Uterus (tissue), 4 donors: ENCODE measurements around the gene INSRR. TPM values are rescaled to one million over a fixed set of nuclear protein-coding genes. Genes with fewer than 3 reads are reported as not detected.

Experiments
- DNase-seq, 2 donors: peaks; one replicate each; pipeline ENCODE4 v3.0.0-alpha.2; 2019 to 2020
- H3K27ac ChIP-seq, 2 donors: fragments of 200-600 bp; sonication (generic); 1 replicate in 1 of 2; 2 replicates in 1 of 2; pipeline ENCODE4 v1.5.1; 2016 to 2018
- H3K27me3 ChIP-seq, 2 donors: fragments of 200-600 bp; sonication (generic); one replicate each; pipeline ENCODE4 v1.5.1; 2018 to 2019; ENCODE audit warnings: control low read depth in 1 of 2
- H3K36me3 ChIP-seq, 2 donors: fragments of 200-600 bp; sonication (generic); one replicate each; pipeline ENCODE4 v1.5.1; 2019; ENCODE audit warnings: control low read depth in 1 of 2
- H3K4me1 ChIP-seq, 2 donors: fragments of 200-600 bp; sonication (generic); one replicate each; pipeline ENCODE4 v1.5.1; 2018 to 2019; ENCODE audit warnings: control low read depth in 1 of 2
- H3K4me3 ChIP-seq, 2 donors: fragments of 200-600 bp; sonication (generic); 1 replicate in 1 of 2; 2 replicates in 1 of 2; pipeline ENCODE4 v1.5.1; 2018 to 2019; ENCODE audit warnings: mild to moderate bottlenecking in 1 of 2
- H3K9me3 ChIP-seq, 2 donors: fragments of 200-600 bp; sonication (generic); one replicate each; pipeline ENCODE4 v1.5.1; 2019; ENCODE audit warnings: control low read depth in 1 of 2
- POLR2A ChIP-seq, 2 donors: fragments of 450-650 bp; IDR thresholded peaks; one replicate each; pipeline ENCODE4 v1.6.1; 2016; ENCODE audit warnings: antibody characterized with exemption in 2 of 2, mild to moderate bottlenecking in 1 of 2, moderate library complexity in 1 of 2
- intact Hi-C: fragments of 100-400 bp; cut with DNase I; formaldehyde crosslinking; loops from one replicate; pipeline ENCODE4 v1.15.1; 2023; ENCODE audit warnings: low total_unique reads
- total RNA-seq, 4 donors: library from RNA; depleted of rRNA in 3 of 4; stranded (reverse); fragments of >200 nt in 3 of 4; gene quantifications; one replicate each; pipeline versions ENCODE4 v1.1.0 to v1.2.4, GENCODE V29; 2014 to 2023
- TF ChIP-seq, protein P1 (sequence below), 4 experiments: fragments of 200-600 bp in 2 of 4; fragments of 450-650 bp in 2 of 4; sonication (generic) in 2 of 4; IDR thresholded peaks; one replicate each; pipeline ENCODE4 v1.5.1; 2016 to 2019; ENCODE audit warnings: antibody characterized with exemption in 4 of 4, mild to moderate bottlenecking in 2 of 4, moderate library complexity in 1 of 4
- donor health status: DM: yes; HTN: yes; CAD: no.

INSRR gene
- total RNA-seq: 1 to 10 TPM in 1 of 4 donors, not detected in 3; 1.2 TPM

- H3K9me3 ChIP-seq: no peaks in the 10 kb centered on the region
- TF ChIP-seq POLR2A (IDR thresholded peaks at IDR 0.05): no peak
- TF ChIP-seq, protein P1, sequence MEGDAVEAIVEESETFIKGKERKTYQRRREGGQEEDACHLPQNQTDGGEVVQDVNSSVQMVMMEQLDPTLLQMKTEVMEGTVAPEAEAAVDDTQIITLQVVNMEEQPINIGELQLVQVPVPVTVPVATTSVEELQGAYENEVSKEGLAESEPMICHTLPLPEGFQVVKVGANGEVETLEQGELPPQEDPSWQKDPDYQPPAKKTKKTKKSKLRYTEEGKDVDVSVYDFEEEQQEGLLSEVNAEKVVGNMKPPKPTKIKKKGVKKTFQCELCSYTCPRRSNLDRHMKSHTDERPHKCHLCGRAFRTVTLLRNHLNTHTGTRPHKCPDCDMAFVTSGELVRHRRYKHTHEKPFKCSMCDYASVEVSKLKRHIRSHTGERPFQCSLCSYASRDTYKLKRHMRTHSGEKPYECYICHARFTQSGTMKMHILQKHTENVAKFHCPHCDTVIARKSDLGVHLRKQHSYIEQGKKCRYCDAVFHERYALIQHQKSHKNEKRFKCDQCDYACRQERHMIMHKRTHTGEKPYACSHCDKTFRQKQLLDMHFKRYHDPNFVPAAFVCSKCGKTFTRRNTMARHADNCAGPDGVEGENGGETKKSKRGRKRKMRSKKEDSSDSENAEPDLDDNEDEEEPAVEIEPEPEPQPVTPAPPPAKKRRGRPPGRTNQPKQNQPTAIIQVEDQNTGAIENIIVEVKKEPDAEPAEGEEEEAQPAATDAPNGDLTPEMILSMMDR (IDR thresholded peaks at IDR 0.05): no peak
- peaks cover 0 to 5% of the 10 kb centered on the region in 2 donors for H3K27me3 ChIP-seq
- no peaks in the 10 kb centered on the region for H3K36me3 ChIP-seq
- intact Hi-C loops: no loop called here
- peak in 1 of 2 donors; percentile 50 for DNase-seq
- peaks cover 0 to 21% of the 10 kb centered on the region in 2 donors for H3K4me1 ChIP-seq
- peak within 1 kb of the TSS; percentile 14 to 41 for H3K4me3 ChIP-seq
- peak within 1 kb of the TSS in 1 of 2 donors; percentile 63 for H3K27ac ChIP-seq
These were observed at the start of gene INSRR for GRCh38 chr1:156858959-156859522. TSS of gene INSRR (minus strand) at chr1:156859117. CDS start at chr1:156858621, 496 bp downstream.

DNA sequence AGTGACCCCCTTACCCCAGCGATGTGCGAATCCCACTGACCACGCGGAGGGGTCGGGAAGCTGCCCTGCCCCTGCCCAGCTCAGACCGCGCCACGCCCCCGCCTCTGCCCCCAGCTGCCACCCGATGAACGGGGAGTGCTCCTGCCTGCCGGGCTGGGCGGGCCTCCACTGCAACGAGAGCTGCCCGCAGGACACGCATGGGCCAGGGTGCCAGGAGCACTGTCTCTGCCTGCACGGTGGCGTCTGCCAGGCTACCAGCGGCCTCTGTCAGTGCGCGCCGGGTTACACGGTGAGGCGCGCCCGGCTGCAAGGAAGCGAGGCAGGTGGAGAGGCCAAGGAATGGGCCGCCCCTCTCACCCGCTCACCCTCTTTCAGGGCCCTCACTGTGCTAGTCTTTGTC, 49.6 kb upstream of the INSRR start:
- H3K4me1 ChIP-seq: no peaks in the 10 kb centered on the region
- H3K9me3 ChIP-seq: no peaks in the 10 kb centered on the region
- no peak for TF ChIP-seq POLR2A (IDR thresholded peaks at IDR 0.05)
- TF ChIP-seq, protein P1 (IDR thresholded peaks at IDR 0.05): no peak
- no peaks in the 10 kb centered on the region for H3K36me3 ChIP-seq
- intact Hi-C loops: no loop called here
- H3K4me3 ChIP-seq: no peak overlapping the region
- no peak overlapping the region for H3K27ac ChIP-seq
- DNase-seq: no peak
- H3K27me3 ChIP-seq: no peaks in the 10 kb centered on the region

- Histone ChIP-seq H3K4me1 (no peaks in the 10 kb centered on the region), H3K27ac (no peak overlapping the region), H3K27me3 (no peaks in the 10 kb centered on the region), H3K36me3 (no peaks in the 10 kb centered on the region), H3K4me3 (no peak overlapping the region), H3K9me3 (no peaks in the 10 kb centered on the region)
- TF ChIP-seq, protein P1 (IDR thresholded peaks at IDR 0.05): no peak
- TF ChIP-seq POLR2A (IDR thresholded peaks at IDR 0.05): no peak
- intact Hi-C loops: no loop called here
- DNase-seq: no peak
These were observed 47.4 kb upstream of the INSRR start for GRCh38 chr1:156906206-156906906.

DNA sequence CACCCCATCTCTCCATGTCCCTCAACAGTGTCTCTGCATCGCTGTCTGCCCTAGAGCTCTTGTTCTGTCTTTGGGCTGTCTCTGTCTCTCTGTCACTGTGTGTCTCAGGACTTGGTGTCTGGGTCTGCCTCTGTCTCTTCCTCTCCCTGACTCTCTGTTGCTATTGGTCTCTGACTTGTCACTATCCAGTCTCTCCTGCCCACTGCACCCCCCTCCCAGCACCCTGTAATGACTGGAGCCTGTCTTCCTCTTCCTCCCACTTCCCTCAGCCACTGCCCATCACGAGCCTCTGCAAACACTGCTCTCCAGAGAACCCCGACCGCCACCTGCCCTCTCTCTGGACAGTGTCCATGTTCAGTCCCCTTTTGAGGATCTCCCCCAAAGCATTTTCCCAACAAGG, 46.7 kb upstream of the INSRR start:
- intact Hi-C loops: no loop called here
- DNase-seq: no peak
- H3K4me3 ChIP-seq: no peak overlapping the region
- H3K27me3 ChIP-seq: no peaks in the 10 kb centered on the region
- TF ChIP-seq, protein P1 (IDR thresholded peaks at IDR 0.05): no peak
- TF ChIP-seq POLR2A (IDR thresholded peaks at IDR 0.05): no peak
- no peaks in the 10 kb centered on the region for H3K36me3 ChIP-seq
- H3K27ac ChIP-seq: no peak overlapping the region
- H3K4me1 ChIP-seq: no peaks in the 10 kb centered on the region
- H3K9me3 ChIP-seq: no peaks in the 10 kb centered on the region

GRCh38 chr1:156905176-156905575, 46.3 kb upstream of the INSRR start:
- no peak for DNase-seq
- no peaks in the 10 kb centered on the region for H3K9me3 ChIP-seq
- no peak overlapping the region for H3K4me3 ChIP-seq
- H3K27ac ChIP-seq: no peak overlapping the region
- TF ChIP-seq POLR2A (IDR thresholded peaks at IDR 0.05): no peak
- TF ChIP-seq, protein P1 (IDR thresholded peaks at IDR 0.05): no peak
- H3K4me1 ChIP-seq: no peaks in the 10 kb centered on the region
- intact Hi-C loops: no loop called here
- H3K36me3 ChIP-seq: no peaks in the 10 kb centered on the region
- H3K27me3 ChIP-seq: no peaks in the 10 kb centered on the region
